Stimulated activated CD4-positive, alpha-beta T cell treated with anti-CD3 and anti-CD28 coated beads, Interleukin-4, amount 100 ng/mL, for 24 hours (primary cell): ENCODE measurements around the gene PIP5K1A.
"Not testable (repeated sequence)": the region's sequence is repeated elsewhere in the genome, so short reads cannot be mapped to it uniquely, and the experiment has no call there.

Experiments
- DNase-seq: peaks from one replicate; pipeline ENCODE4 v3.0.0-alpha.2; 2020

Gene PIP5K1A

DNA sequence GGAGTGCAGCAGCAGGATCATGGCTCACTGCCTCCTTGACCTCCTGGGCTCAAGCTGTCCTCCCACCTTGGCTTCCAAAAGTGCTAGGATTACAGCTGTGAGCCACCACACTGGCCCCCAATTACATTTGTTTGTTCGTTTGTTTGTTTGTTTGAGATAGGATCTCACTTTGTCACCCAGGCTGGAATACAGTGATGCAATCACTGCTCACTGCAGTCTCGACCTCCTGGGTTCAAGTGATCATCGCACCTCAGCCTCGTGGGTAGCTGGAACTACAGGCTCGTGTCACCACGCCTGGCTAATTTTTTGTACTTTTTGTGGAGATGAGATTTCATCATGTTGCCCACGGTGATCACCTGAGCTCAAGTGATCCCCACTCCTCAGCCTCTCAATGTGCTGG is 6.3 kb upstream of the PIP5K1A start:
- no peak for DNase-seq

DNA sequence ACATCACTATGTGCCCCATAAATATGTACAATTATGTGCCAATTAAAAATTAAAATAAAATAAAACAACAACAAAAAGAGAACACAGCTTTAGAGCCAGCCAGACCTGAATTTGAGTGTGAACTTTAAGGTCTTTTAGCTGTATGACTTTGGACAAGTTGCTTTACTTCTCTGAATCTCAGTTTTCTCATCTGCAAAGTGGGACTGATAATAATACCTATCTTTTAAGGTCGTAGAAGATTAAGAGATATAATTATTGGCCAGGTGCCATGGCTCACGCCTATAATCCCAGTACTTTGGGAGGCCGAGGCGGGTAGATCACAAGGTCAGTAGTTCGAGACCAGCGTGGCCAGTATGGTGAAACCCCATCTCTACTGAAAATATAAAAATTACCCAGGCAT is 5.0 kb upstream of the PIP5K1A start:
- DNase-seq = no peak

DNA sequence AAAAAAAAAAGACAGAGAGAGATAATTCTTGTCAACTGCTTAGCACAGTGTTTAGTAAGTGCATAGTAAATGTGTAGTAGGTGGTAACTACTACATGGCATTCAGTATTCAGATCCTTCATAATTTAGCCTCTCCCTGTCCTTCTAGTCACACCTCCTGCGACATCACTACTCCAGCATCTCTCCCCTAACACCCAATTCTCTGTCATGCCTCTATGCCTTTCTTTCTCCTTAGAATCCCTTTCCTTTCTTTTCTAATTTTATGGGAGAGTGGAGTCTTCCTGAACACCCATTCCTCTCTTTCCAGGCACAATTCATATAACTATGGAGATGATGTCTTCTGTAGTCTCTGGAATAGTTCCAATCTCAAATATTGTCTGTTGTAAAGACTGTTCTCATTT is 4.5 kb upstream of the PIP5K1A start:
- DNase-seq = no peak

DNA sequence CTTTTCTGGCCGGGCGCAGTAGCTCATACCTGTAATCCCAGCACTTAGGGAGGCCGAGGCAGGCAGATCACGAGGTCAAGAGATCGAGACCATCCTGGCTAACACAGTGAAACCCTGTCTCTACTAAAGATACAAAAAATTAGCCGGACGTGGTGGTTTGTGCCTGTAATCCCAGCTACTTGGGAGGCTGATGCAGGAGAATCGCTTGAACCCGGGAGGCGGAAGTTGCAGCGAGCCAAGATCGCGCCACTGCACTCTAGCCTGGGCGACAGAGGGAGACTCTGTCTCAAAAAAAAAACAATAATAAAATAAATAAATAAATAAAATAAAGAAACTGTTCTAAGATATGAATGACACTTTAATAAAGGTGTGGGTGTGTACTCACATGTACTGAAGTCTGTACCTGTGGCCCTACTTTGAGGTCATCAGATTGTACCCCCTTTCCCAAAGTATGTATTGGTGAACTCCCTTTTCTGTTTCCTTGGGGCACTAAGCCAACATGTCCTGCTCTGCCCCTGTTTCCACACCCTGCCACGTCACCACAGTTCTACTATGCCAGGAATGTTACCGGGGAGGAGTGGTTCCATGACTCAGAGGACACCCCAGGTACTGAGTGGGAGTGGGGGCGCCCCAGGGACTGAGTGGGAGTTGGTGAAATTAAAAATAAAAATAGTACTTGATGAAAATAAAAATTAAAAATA is 3.3 kb upstream of the PIP5K1A start:
- peak; percentile 13 for DNase-seq

DNA sequence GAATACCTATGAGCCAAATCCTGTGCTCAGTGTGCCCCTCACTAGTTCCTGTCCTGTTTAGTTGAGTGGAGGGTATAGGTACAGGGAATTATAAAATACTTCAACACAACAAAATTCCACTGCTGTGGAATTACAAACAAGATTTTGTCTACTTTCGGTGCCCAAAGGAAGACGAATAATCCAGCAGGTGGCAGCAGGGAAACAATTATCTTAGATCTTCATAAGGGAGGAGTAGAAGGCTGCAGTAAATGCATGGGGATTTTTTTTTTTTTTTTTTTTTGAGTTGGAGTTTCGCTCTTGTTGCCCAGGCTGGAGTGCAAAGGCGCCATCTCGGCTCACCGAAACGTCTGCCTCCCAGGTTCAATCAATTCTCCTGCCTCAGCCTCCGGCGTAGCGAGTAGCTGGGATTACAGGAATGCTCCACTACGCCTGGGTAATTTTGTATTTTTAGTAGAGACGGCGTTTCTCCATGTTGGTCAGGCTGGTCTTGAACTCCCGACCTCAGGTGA is 2.0 kb upstream of the PIP5K1A start:
- DNase-seq = peak; percentile 65

DNA sequence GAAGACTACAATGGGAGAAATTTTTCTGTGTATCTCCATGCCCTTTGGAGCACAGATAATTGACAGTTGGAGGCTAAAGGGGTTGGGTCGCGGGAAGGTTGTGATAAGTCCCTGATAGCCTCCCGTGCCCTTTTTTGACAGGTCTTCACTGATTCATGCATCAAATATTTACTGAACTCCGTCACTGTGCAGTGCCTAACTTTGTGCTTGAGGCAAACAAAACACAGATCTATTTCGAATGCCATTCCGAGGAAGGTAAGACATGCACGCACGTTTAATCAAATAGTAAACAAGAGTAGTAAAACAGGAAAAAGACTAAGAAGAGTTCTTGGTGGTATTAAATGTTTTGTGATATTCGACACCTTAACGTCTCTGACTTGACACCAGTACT is 494 bp upstream of the PIP5K1A start:
- DNase-seq = no peak

DNA sequence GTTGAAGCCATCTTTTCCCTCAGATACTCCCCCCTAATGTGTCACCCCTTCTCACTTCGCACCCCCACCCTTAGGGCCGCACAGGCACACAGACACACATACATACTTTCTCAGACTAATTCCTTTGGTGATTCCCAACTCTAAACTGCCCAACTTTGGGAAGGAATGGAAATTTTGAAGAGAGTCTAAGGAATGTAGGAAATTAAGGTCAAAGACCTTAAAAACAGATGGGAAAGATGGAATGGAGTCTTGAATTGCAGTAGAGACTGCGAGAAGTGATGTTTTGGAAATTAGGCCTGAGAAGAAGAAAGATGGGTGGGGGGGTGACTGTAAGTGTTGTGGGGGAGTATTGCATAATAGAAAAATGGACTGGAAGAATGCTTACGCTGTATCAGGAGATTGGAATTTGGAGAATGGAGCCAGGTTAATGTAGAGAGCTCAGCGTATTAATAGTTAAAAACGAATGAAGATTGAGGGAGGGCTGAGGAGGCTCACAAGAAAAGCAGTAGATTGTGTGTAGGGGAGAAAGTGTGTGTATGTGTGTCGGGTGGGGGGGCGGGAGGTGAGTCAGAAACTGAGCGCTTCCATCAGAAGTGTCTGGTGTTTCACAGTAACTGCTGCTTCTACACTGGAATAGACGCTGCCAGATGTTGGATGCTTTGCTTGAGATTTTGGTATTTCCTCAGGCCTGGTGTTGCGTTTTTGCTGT is 1.7 kb downstream of the PIP5K1A start:
- DNase-seq = peak; percentile 28

DNA sequence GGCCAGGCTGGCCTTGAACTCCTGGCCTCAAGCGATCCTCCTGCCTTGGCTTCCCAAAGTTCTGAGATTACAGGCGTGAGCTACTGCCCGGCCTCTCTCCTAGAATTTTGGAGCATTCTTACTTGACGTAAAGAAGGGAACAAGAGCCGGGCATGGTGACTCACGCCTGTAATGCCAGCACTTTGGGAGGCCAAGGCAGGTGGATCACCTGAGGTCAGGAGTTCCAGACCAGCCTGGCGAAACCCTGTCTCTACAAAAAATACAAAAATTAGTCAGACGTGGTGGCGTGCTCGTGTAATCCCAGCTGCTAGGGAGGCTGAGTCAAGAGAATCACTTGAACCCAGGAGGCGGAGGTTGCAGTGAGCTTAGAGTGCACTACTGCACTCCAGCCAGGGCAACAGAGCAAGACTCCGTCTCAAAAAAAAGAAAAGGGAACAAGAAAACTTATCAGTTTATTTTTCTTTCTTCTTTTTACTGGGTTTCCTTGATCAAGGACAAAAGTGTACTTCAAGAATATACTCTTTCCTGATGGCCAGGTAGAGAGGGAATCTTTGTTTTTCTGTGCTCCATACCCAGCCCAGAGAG is 7.1 kb downstream of the PIP5K1A start:
- not testable (repeated sequence) for DNase-seq

DNA sequence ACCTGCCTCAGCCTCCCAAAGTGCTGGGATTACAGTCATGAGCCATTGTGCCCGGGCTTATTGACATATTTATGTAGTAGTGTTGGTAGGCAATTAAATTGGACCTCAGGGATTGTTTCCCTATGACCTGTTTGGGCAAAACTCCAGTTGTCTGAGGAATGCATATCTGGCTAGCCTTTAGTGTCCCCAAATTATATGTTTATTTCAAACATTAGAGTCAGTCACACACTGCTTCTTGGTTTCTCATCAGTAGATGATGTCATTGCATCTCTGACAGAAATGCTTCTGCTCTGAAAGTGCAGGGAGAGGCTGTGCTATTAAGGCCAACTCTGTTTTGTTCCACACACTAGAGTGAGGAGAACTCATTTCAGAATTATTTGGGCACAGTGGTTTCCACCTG is 12.5 kb downstream of the PIP5K1A start:
- DNase-seq = no peak

DNA sequence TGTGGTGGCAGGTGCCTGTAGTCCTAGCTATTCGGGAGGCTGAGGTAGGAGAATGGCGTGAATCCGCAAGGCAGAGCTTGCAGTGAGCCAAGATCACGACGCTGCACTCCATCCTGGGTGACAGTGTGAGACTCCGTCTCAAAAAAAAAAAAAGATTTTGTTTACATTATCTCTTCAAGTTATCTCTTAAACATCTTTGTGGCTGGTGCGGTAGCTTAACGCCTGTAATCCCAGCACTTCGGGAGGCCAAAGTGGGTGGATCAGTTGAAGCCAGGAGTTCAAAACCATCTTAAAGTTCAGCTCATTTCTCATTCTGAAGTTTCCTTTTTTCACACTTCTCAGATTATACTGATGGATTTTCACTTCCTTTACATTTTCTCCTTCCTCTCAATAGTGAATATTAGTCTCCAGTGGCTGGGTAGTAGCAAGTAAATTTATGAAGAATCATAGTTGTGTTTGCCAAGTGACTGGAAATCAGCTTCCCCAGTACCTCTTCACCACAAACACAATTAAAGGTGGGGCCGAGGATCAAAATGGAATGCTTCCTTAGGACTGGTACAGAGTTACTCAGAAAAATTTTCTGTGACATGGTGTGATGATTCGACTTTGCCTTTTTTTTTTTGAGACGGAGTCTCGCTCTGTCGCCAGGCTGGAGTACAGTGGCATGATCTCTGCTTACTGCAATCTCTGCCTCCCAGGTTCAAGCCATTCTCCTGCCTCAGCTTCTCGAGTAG is 13.8 kb downstream of the PIP5K1A start:
- no peak for DNase-seq

DNA sequence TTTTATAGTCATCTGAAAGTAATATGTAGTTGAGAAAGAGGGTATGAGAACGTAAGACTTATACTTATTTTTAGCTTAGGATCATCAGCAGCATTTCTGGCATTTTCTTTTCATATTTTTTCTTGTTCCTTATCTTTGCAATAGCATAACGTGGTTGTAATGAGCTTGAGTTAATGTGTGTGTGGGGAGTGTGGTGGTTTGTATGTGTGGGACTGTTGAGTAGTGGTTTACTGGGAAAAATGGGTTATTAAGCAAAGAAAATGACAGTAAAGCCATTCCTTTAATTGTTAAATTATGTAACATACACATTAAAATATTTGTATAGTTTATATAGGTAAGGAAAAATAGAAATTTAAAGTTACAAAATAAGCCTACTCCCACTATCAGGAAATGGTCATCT is 15.2 kb downstream of the PIP5K1A start:
- no peak for DNase-seq

DNA sequence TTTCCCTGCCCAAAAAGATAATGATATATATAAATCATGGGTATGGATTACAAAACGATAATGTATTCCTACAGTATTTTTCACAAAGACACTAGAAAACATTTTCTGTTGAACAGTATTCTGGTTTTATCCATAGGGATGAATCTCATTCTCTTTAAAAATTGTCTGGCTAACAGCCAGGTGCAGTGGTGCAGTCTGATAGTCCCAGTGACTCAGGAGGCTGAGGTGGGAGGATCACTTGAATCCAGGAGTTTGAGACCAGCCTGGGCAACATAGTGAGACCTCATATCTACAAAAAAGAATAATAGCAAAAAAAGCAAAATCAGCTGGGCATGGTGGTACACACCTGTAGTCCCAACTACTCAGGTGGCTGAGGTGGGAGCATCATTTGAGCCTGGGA is 23.3 kb downstream of the PIP5K1A start:
- no peak for DNase-seq

DNA sequence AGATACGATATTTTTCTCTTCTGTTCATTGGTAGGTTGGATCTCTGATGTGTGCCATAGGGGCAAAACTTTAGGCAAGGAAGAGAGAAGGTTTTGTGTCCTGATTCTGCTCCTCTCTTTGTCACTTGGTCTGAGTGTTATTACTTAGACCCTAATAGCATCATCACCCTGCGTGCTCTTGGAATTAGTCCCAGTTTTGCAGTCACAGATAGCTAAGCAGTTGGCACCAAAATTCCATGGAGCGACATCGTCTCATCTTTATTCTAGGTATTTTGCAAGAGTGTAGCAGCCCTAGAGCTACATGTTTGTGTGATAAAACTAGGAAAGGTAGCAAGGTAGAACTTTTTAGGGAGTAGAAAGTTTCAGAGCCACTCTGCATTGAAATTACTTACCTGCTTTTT is 23.8 kb downstream of the PIP5K1A start:
- no peak for DNase-seq

DNA sequence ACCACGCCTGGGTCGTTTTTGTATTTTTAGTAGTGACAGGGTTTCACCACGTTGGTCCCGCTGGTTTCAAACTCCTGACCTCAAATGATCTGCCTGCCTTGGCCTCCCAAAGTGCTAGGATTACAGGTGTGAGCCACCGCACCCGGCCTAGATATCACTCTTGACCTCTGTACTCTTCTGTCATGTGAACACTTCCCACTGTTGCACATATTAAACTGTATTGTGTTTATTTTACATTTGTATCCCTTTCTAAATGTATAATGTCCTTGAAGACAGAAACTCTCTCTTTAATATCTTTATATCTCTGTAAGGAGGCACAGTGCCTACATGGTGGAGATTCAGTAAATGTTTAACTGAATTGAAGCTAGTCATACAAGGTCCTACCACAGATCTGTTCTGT is 36.9 kb downstream of the PIP5K1A start:
- DNase-seq = no peak

DNA sequence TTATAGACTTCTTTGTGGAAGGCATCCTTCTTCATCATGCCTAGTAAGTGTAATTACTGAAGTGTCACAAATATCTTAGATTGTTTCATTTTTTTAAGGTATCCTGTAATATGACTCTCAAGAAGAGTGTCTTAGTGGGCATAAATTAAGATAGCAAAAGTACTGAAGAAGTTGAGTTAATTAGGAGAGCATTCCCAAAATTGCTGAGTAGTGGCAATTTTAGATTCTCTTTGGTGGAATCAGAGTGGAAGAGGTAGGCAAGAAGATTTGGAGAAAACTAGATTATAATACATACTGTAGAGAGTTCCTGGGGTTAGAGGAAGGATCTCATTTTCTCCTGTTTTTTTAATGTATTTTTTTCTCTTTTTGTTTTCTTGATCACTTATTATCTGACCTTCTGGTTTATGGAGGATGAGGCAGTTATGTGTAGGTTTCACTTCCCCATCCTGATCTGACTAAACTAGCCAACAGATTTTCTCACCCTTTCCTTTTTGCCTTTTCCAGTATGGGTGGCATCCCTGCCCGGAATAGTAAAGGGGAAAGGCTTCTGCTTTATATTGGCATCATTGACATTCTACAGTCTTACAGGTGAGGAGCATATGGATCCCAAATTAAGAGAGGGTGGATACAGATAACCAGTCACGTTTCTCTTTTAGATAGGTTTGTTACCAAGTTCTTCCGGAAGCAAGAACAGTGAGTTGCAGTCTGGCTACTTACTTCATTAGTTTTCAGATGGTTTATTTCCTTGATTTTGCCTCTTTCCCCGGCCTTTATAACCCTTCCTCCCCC is 39.5 kb downstream of the PIP5K1A start:
- no peak for DNase-seq

DNA sequence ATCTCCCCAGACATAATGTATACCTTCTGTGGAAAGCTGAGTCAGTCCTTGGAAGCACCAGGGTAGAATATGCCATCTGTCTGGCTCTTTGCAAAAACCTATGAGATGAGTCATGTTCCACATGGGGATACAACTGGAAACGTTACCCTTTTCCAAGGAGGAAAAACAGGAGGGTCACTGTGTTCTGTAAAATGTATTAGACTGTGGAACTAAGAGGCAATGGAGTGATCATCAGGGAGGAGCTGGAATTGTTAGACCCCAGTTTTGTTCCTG is 40.1 kb downstream of the PIP5K1A start:
- no peak for DNase-seq

DNA sequence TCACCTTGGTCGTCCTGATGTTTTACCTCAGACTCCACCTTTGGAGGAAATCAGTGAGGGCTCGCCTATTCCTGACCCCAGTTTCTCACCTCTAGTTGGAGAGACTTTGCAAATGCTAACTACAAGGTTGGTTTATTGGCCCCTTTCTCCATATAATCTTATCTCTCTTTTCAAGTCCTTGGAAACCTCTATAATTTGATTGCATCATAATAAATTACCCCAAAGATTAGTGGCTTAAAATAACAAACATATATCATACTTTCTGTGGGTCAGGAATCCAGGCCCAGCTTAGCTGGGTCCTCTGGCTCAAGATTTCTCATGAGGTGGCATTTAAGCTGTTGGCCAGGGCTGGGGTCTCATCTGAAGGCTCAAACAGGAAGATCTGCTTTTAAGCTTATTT is 44.1 kb downstream of the PIP5K1A start:
- no peak for DNase-seq

DNA sequence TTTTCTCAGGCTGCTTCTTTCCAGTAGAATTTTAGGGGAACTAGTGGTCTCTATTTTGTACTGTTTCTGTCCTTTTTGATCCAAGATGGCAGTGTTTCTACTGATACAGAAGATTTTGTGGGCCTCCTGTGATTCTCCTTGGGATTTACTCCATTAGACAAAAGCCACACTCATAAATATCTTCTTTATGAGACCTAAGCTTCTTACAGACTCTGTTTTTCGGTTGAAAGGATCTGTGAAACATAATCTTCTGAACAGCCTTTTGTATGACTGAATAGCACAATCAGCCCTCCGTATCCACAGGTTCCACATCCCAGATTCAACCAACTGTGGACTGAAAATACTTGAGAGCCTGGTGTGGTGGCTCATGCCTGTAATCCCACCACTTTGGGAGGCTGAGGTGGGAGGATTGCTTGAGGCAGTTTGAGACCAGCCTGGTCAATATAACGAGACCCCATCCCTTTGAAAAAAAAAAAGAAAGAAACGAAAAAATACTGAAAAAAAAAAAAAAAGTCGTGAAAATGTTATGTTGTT is 45.4 kb downstream of the PIP5K1A start:
- DNase-seq = no peak

DNA sequence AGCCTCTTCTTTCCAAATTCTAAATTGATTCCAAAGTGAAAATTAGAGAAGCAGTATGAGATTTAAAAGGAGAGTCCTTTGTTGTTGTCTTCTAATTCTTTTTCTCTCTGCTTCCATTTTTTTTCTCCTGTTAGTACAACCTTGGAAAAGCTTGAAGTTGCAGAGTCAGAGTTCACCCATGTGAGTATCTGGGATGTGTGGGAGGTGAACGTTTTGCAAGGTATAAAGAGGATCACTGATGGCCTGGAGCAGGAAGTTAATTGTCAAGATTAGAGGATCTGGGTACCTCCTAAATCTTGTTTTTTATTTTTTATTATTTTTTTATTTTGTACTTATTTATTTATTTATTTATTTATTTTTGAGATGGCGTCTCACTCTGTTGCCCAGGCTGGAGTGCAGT is 48.4 kb downstream of the PIP5K1A start:
- DNase-seq = no peak

DNA sequence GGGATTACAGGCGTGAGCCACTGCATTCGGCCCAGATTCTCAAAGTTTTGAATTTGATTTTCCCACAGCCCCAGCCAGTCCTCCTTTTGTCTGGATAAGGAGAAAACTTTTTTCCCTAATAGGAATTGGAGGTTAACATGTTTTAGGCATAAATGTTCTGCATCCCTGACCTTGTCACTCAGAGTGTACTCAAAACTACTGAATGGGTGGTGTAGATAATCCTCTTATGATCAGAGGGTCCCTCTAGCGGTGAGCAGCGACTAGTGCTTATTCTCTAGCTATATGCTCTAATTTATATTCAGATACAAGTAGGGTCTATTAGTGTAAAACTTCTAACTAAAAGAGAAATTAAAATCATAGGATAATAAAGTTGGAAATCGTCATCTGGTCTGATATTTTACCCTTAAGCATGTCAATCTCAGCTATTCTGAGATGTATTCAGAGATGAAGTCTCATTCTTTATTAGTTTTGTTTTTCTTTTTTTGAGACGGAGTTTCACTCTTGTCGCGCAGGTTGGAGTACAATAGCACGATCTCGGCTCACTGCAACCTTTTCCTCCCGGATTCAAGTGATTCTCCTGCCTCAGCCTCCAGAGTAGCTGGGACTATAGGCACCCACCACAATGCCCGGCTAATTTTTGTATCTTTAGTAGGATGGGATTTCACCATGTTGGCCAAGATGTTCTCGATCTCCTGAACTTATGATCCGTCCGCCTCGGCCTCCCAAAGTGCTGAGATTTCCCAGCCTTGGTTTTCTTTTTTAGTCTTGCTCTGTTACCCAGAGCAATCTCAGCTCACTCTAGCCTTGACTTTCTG is 53.5 kb downstream of the PIP5K1A start:
- DNase-seq = peak; percentile 68
